ENCODE data around the gene TMC1. TPM values are rescaled to one million over a fixed set of nuclear protein-coding genes. Genes with fewer than 3 reads are reported as not detected.

Gene TMC1
- total RNA-seq, 2 experiments from 2014 or later, result not detected

DNA sequence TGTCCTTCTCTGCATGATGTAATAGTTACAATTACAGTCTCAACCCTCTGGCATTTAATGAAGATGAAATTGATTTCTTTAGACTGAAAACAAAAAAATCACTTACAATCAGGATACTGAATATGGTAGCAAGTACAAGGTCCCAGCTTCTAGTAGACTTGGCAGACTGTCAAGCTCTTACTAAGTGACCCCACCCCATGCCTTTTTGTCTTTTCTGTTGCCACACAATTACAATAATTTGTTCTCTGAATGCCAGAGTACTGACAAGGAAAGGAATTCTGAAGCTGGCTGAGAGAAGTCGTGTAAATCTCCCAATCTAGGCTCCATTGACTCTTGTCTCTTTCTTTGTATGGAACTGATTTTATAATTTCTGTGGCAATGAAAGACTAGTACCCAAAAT lies 154.2 kb downstream of the TMC1 start:
- H3K4me1 ChIP-seq (ENCODE audit: insufficient read depth, low read length), result no peaks in the 10 kb centered on the region
- no peak overlapping the region for H3K27ac Mint-ChIP-seq

DNA sequence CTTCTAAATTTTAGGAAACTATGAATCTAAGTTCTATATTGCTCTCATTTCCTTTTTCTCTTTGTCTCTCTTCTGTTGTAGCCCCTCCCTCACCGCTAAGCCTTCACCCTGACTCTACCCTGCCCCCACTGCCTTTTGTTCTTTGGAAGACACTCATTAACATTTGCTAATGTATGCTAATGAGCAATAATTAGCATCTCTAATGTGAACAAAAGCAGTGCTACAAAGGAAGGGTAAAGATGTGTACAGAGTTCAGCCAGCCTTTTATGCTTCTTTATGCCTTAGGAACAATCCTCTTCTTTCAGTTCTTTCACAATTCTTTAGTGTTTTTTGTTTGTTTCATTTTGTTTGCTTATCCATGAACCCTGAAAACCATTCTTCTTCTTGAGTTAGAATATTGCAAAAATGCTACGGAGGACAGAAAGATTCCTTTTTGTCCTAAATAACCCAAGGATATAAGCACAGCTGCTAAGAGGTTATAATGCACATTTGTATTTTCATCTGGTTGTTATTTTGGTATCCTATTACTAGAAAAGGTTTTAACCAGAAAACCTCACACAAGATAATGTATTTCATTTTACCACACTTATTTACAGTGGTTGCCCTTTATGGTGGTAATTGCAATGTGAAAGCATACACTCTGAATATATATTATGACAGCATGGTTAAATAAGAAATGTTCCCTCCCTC lies 159.3 kb downstream of the TMC1 start:
- DNase-seq, result no peak
- no peaks in the 10 kb centered on the region for H3K36me3 ChIP-seq (ENCODE audit: insufficient read depth, low read length)
- peaks cover 18% of the 10 kb centered on the region for H3K27me3 Mint-ChIP-seq

More for the DNA sequence above, 154.2 kb downstream of the TMC1 start:
- H3K27me3 ChIP-seq (ENCODE audit: control insufficient read depth in 1 of 2, insufficient read depth in 2 of 2, low read length in 2 of 2), result no peaks in the 10 kb centered on the region
- ChIA-PET CTCF (no interaction called here), POLR2A (no interaction called here)
- DNase-seq (no peak), ATAC-seq (ENCODE audit: poor library complexity) (no peak)
- H3K4me3 ChIP-seq (ENCODE audit: low read length), result no peak overlapping the region
- H3K9me3 Mint-ChIP-seq, result no peaks in the 10 kb centered on the region
- H3K9me3 ChIP-seq (ENCODE audit: control insufficient read depth in 1 of 2, insufficient read depth in 1 of 2, low read length in 2 of 2), result no peaks in the 10 kb centered on the region
- H3K36me3 Mint-ChIP-seq (ENCODE audit: low read depth), result no peaks in the 10 kb centered on the region
- no peaks in the 10 kb centered on the region for H3K36me3 ChIP-seq (ENCODE audit: insufficient read depth, low read length)
- H3K27ac ChIP-seq (ENCODE audit: low read depth in 1 of 2, low read length in 2 of 2), result no peak overlapping the region
- H3K4me1 Mint-ChIP-seq (ENCODE audit: low read depth), result no peaks in the 10 kb centered on the region
- no peak overlapping the region for H3K4me3 Mint-ChIP-seq
- peaks cover 1% of the 10 kb centered on the region for H3K27me3 Mint-ChIP-seq
- intact Hi-C loops (cut with DNase I, micrococcal nuclease), result no loop called here
- no peak for TF ChIP-seq CTCF (IDR thresholded peaks at IDR 0.05)

DNA sequence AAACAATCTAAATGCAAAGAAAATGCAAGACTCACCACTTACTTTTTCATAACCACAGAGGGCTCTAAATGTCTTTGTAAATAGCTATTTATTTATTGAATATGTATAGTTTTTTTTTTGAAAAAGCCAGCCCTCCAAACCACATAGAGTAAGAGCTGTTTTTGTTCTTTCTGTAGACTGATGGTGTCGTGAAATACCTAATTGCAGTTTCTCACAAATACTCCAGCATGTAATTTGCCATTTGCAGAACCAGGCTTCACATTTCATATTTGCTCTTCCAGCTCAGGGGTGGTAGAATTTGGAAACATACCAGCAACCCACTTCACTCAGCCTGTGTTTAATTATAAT lies 159.8 kb downstream of the TMC1 start:
- POLR2A ChIA-PET, result no interaction called here
- no peak for ATAC-seq (ENCODE audit: poor library complexity)
- CTCF ChIA-PET, result no interaction called here

More for the DNA sequence above, 159.3 kb downstream of the TMC1 start:
- no peak for TF ChIP-seq CTCF (IDR thresholded peaks at IDR 0.05)
- H3K4me1 Mint-ChIP-seq (ENCODE audit: low read depth), result no peaks in the 10 kb centered on the region
- Histone ChIP-seq H3K4me1 (ENCODE audit: insufficient read depth, low read length) (no peaks in the 10 kb centered on the region), H3K9me3 (ENCODE audit: control insufficient read depth in 1 of 2, insufficient read depth in 1 of 2, low read length in 2 of 2) (no peaks in the 10 kb centered on the region), H3K4me3 (ENCODE audit: low read length) (no peak overlapping the region), H3K27ac (ENCODE audit: low read depth in 1 of 2, low read length in 2 of 2) (no peak overlapping the region), H3K27me3 (ENCODE audit: control insufficient read depth in 1 of 2, insufficient read depth in 2 of 2, low read length in 2 of 2) (no peaks in the 10 kb centered on the region)
- no peak overlapping the region for H3K4me3 Mint-ChIP-seq
- ATAC-seq (ENCODE audit: poor library complexity), result no peak
- intact Hi-C loops (cut with DNase I, micrococcal nuclease), result no loop called here
- CTCF ChIA-PET, result no interaction called here
- H3K36me3 Mint-ChIP-seq (ENCODE audit: low read depth), result no peaks in the 10 kb centered on the region
- no peak overlapping the region for H3K27ac Mint-ChIP-seq
- POLR2A ChIA-PET, result no interaction called here
- H3K9me3 Mint-ChIP-seq, result no peaks in the 10 kb centered on the region

More for the DNA sequence above, 159.8 kb downstream of the TMC1 start:
- Histone ChIP-seq H3K4me1 (ENCODE audit: insufficient read depth, low read length) (no peaks in the 10 kb centered on the region), H3K27ac (ENCODE audit: low read depth in 1 of 2, low read length in 2 of 2) (no peak overlapping the region), H3K36me3 (ENCODE audit: insufficient read depth, low read length) (no peaks in the 10 kb centered on the region), H3K4me3 (ENCODE audit: low read length) (no peak overlapping the region), H3K9me3 (ENCODE audit: control insufficient read depth in 1 of 2, insufficient read depth in 1 of 2, low read length in 2 of 2) (no peaks in the 10 kb centered on the region), H3K27me3 (ENCODE audit: control insufficient read depth in 1 of 2, insufficient read depth in 2 of 2, low read length in 2 of 2) (no peaks in the 10 kb centered on the region)
- no peaks in the 10 kb centered on the region for H3K36me3 Mint-ChIP-seq (ENCODE audit: low read depth)
- no peak overlapping the region for H3K27ac Mint-ChIP-seq
- intact Hi-C loops (cut with DNase I, micrococcal nuclease), result no loop called here
- DNase-seq, result no peak
- no peak overlapping the region for H3K4me3 Mint-ChIP-seq
- no peaks in the 10 kb centered on the region for H3K9me3 Mint-ChIP-seq
- TF ChIP-seq CTCF (IDR thresholded peaks at IDR 0.05), result no peak
- H3K4me1 Mint-ChIP-seq (ENCODE audit: low read depth), result no peaks in the 10 kb centered on the region
- peaks cover 23% of the 10 kb centered on the region for H3K27me3 Mint-ChIP-seq
